Measurements from ENCODE around the gene MARVELD2. TPM values are rescaled to one million over a fixed set of nuclear protein-coding genes. Genes with fewer than 3 reads are reported as not detected.
"Not testable (repeated sequence)": the region's sequence is repeated elsewhere in the genome, so short reads cannot be mapped to it uniquely, and the experiment has no call there.

MARVELD2 gene
- total RNA-seq, 1 donor from 2014 or later = 1.6 TPM

GRCh38 chr5:69477170-69477569, 62.3 kb downstream of the MARVELD2 start:
- ATAC-seq (ENCODE audit: low read depth) = no peak
- POLR2A ChIA-PET = no interaction called here
- Mint-ChIP-seq H3K4me3 (no peak overlapping the region), H3K4me1 (no peaks in the 10 kb centered on the region), H3K27me3 (peaks cover 2% of the 10 kb centered on the region), H3K9me3 (no peaks in the 10 kb centered on the region), H3K36me3 (ENCODE audit: low read depth) (no peaks in the 10 kb centered on the region), H3K27ac (no peak overlapping the region)
- no peak for DNase-seq
- CTCF ChIA-PET = no interaction called here
- intact Hi-C loops (cut with micrococcal nuclease) = no loop called here
- no peak for TF ChIP-seq CTCF (IDR thresholded peaks at IDR 0.05)

- H3K36me3 Mint-ChIP-seq (ENCODE audit: low read depth); H3K27me3 Mint-ChIP-seq; ATAC-seq (ENCODE audit: low read depth); DNase-seq; H3K27ac Mint-ChIP-seq; H3K4me3 Mint-ChIP-seq; CTCF ChIA-PET; POLR2A ChIA-PET; intact Hi-C loops (cut with micrococcal nuclease); H3K9me3 Mint-ChIP-seq; H3K4me1 Mint-ChIP-seq: not testable (repeated sequence)
Measured at GRCh38 chr5:69478296-69478695, 63.4 kb downstream of the MARVELD2 start.

GRCh38 chr5:69484891-69485290, 70.0 kb downstream of the MARVELD2 start:
- Mint-ChIP-seq H3K36me3 (ENCODE audit: low read depth) (no peaks in the 10 kb centered on the region), H3K4me1 (no peaks in the 10 kb centered on the region), H3K9me3 (no peaks in the 10 kb centered on the region), H3K27me3 (peaks cover 20% of the 10 kb centered on the region), H3K4me3 (no peak overlapping the region), H3K27ac (no peak overlapping the region)
- intact Hi-C loops (cut with micrococcal nuclease) = no loop called here
- ChIA-PET CTCF (no interaction called here), POLR2A (no interaction called here)
- DNase-seq = no peak
- no peak for TF ChIP-seq CTCF (IDR thresholded peaks at IDR 0.05)
- ATAC-seq (ENCODE audit: low read depth) = no peak

- DNase-seq (no peak), ATAC-seq (ENCODE audit: low read depth) (no peak)
- Mint-ChIP-seq H3K4me1 (no peaks in the 10 kb centered on the region), H3K27ac (no peak overlapping the region), H3K36me3 (ENCODE audit: low read depth) (no peaks in the 10 kb centered on the region), H3K27me3 (peaks cover 20% of the 10 kb centered on the region), H3K4me3 (no peak overlapping the region), H3K9me3 (no peaks in the 10 kb centered on the region)
- CTCF ChIA-PET = no interaction called here
- POLR2A ChIA-PET = no interaction called here
- intact Hi-C loops (cut with micrococcal nuclease) = no loop called here
- no peak for TF ChIP-seq CTCF (IDR thresholded peaks at IDR 0.05)
Measured at GRCh38 chr5:69485471-69485870, 70.6 kb downstream of the MARVELD2 start.

GRCh38 chr5:69489246-69489645, 74.3 kb downstream of the MARVELD2 start:
- ChIA-PET POLR2A (no interaction called here), CTCF (no interaction called here)
- no peak overlapping the region for H3K4me3 Mint-ChIP-seq
- ATAC-seq (ENCODE audit: low read depth) (no peak), DNase-seq (no peak)
- H3K27ac Mint-ChIP-seq = no peak overlapping the region
- H3K36me3 Mint-ChIP-seq (ENCODE audit: low read depth) = no peaks in the 10 kb centered on the region
- TF ChIP-seq CTCF (IDR thresholded peaks at IDR 0.05) = no peak
- H3K4me1 Mint-ChIP-seq = peaks cover 18% of the 10 kb centered on the region
- intact Hi-C loops (cut with micrococcal nuclease) = no loop called here
- peaks cover 35% of the 10 kb centered on the region for H3K27me3 Mint-ChIP-seq
- H3K9me3 Mint-ChIP-seq = no peaks in the 10 kb centered on the region

GRCh38 chr5:69491027-69491426, 76.1 kb downstream of the MARVELD2 start:
- Mint-ChIP-seq H3K4me1 (peaks cover 20% of the 10 kb centered on the region), H3K27me3 (peaks cover 46% of the 10 kb centered on the region), H3K27ac (no peak overlapping the region), H3K9me3 (no peaks in the 10 kb centered on the region), H3K36me3 (ENCODE audit: low read depth) (no peaks in the 10 kb centered on the region), H3K4me3 (no peak overlapping the region)
- ChIA-PET POLR2A (no interaction called here), CTCF (no interaction called here)
- TF ChIP-seq CTCF (IDR thresholded peaks at IDR 0.05) = no peak
- intact Hi-C loops (cut with micrococcal nuclease) = no loop called here
- ATAC-seq (ENCODE audit: low read depth) = no peak
- DNase-seq = no peak
